ENCODE measurements around the gene FRAS1. TPM values are rescaled to one million over a fixed set of nuclear protein-coding genes. Genes with fewer than 3 reads are reported as not detected.

The FRAS1 gene
- total and polyA plus RNA-seq, 2 of the 8 experiments (the other 6 are each of a cell fraction or from before 2014, with no cell fraction given) = 38.5 to 109 TPM

DNA sequence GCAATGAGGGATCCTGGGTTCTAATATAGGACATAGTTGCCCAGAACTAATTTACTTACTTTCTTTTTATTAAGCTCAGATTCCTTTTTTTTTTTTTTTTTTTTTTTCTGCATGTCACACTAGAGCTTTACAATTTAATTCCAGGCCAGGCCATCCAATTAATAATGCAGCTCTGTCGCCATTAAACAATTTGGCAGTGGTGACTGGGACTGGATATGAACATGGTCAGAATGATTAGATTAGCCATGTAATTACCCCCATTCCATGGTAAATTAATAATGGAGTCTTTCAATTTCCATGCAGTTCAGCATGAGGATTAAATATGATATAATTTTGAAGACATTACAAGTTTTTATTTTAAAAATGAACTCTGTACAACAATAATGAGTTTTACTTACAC, 267.5 kb downstream of the FRAS1 start:
- Histone ChIP-seq H3K27ac (ENCODE audit: low read depth, low read length) (no peak overlapping the region), H3K56ac (replicated peaks; ENCODE audit: insufficient read length, low read depth, low read length) (no peak overlapping the region), H3K23me2 (ENCODE audit: low read depth, low read length) (no peaks in the 10 kb centered on the region), H3K36me3 (ENCODE audit: control insufficient read depth in 2 of 4, insufficient read depth in 4 of 4, low read length in 3 of 4) (peaks cover 0 to 31% (median 8%) of the 10 kb centered on the region in 4 experiments; a peak in 7 of 8 replicates), H2AFZ (ENCODE audit: low read length) (no peak overlapping the region), H3K4me1 (replicated peaks in 1 of 4; ENCODE audit: control insufficient read depth in 3 of 4, insufficient read depth in 4 of 4, low read length in 3 of 4) (peaks cover 0 to 4% (median 2%) of the 10 kb centered on the region in 4 experiments; a peak in 2 of 7 replicates), H2BK15ac (ENCODE audit: low read length) (no peak overlapping the region), H4K91ac (replicated peaks; ENCODE audit: insufficient read length, low read length) (no peak overlapping the region), H3K4me3 (ENCODE audit: extremely low read depth in 1 of 4, insufficient read depth in 2 of 4, low read depth in 3 of 4, low read length in 4 of 4) (no peak overlapping the region), H2BK20ac (ENCODE audit: low read length) (no peak overlapping the region), H2BK5ac (ENCODE audit: low read depth, low read length) (no peak overlapping the region), H3K4me2 (ENCODE audit: insufficient read depth in 1 of 2, low read depth in 2 of 2, low read length in 2 of 2) (no peak overlapping the region), H3K79me2 (ENCODE audit: control insufficient read depth in 1 of 2, insufficient read depth in 2 of 2, low read length in 2 of 2) (no peaks in the 10 kb centered on the region), H2BK120ac (replicated peaks; ENCODE audit: low read depth, low read length) (no peak overlapping the region), H2BK12ac (ENCODE audit: low read depth, low read length) (no peak overlapping the region), H3K79me1 (ENCODE audit: low read depth, low read length) (no peaks in the 10 kb centered on the region), H3K23ac (ENCODE audit: insufficient read length) (no peak overlapping the region), H2AK5ac (ENCODE audit: low read depth, low read length) (no peak overlapping the region), H3K14ac (ENCODE audit: insufficient read length) (no peak overlapping the region), H3K18ac (ENCODE audit: extremely low read depth, low read length) (no peak overlapping the region), H3K9me3 (ENCODE audit: insufficient read depth in 2 of 2, low read depth in 1 of 2, low read length in 1 of 2) (no peaks in the 10 kb centered on the region), H3K27me3 (replicated peaks in 1 of 4; ENCODE audit: control insufficient read depth in 3 of 4, extremely low read depth in 1 of 4, insufficient read depth in 3 of 4, low read length in 3 of 4) (no peaks in the 10 kb centered on the region), H4K5ac (ENCODE audit: insufficient read length, low read depth, low read length) (no peak overlapping the region), H3K4ac (replicated peaks; ENCODE audit: insufficient read length, low read depth, low read length) (no peak overlapping the region), H4K8ac (ENCODE audit: extremely low read depth, insufficient read depth, low read length) (no peak overlapping the region), H3K9ac (replicated peaks in 1 of 4; ENCODE audit: extremely low read depth in 1 of 4, low read depth in 3 of 4, low read length in 3 of 4) (no peak overlapping the region), H4K20me1 (replicated peaks in 1 of 2; ENCODE audit: control insufficient read depth in 1 of 2, insufficient read depth in 2 of 2, low read length in 2 of 2) (no peaks in the 10 kb centered on the region)
- WGBS, 2 experiments (ENCODE audit: extremely low coverage in 1 of 2, insufficient coverage in 1 of 2, insufficient read length in 1 of 2, insufficient replicate concordance in 2 of 2, low coverage in 1 of 2, low lambda C conversion rate in 2 of 2, missing lambda C conversion rate in 1 of 2) = 96% methylated on average over 1 of the region's 1 CpG; no CpG with 5 or more reads in 1 of the 2 experiments
- DNase-seq (ENCODE audit: low read depth in 1 of 2, low spot score in 2 of 2) (no peak), FAIRE-seq (no peak)
- ChIA-PET POLR2A (ENCODE audit: partially characterized antibody) (no interaction called here), CTCF (ENCODE audit: partially characterized antibody) (no interaction called here)
- TF ChIP-seq, protein P1, sequence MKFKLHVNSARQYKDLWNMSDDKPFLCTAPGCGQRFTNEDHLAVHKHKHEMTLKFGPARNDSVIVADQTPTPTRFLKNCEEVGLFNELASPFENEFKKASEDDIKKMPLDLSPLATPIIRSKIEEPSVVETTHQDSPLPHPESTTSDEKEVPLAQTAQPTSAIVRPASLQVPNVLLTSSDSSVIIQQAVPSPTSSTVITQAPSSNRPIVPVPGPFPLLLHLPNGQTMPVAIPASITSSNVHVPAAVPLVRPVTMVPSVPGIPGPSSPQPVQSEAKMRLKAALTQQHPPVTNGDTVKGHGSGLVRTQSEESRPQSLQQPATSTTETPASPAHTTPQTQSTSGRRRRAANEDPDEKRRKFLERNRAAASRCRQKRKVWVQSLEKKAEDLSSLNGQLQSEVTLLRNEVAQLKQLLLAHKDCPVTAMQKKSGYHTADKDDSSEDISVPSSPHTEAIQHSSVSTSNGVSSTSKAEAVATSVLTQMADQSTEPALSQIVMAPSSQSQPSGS (IDR thresholded peaks at IDR 0.05; ENCODE audit: low read length) = no peak
- TF ChIP-seq RNF2 (IDR thresholded peaks at IDR 0.05; ENCODE audit: borderline replicate concordance, low read depth, low read length, missing control alignments, poor library complexity, severe bottlenecking) (no peak), SIN3A (conservative IDR thresholded peaks at IDR 0.05 in 1 of 2, IDR thresholded peaks at IDR 0.05 in 1 of 2; ENCODE audit: low read depth in 1 of 2, low read length in 2 of 2) (no peak), NANOG (IDR thresholded peaks at IDR 0.05; ENCODE audit: insufficient read depth, low read depth, low read length, poor library complexity, severe bottlenecking) (no peak), CTCF (IDR thresholded peaks at IDR 0.05; ENCODE audit: control extremely low read depth in 1 of 3, insufficient read depth in 1 of 3, low read depth in 1 of 3, low read length in 3 of 3) (no peak), GTF2F1 (IDR thresholded peaks at IDR 0.05; ENCODE audit: borderline replicate concordance, low read depth, low read length) (no peak), YY1 (IDR thresholded peaks at IDR 0.05; ENCODE audit: low read depth, low read length) (no peak), KDM1A (IDR thresholded peaks at IDR 0.05; ENCODE audit: borderline replicate concordance, low read length) (no peak), TAF7 (optimal IDR thresholded peaks at IDR 0.05; ENCODE audit: borderline replicate concordance, low read depth, low read length) (no peak)

Data from H1 (cell line).